H9 (cell line): ENCODE data around the gene PPFIBP1. TPM values are rescaled to one million over a fixed set of nuclear protein-coding genes. Genes with fewer than 3 reads are reported as not detected.

Experiments used
- DNase-seq: peaks from one replicate; pipeline ENCODE4 v3.0.0-alpha.2; 2017
- H2AFZ ChIP-seq: one replicate; pipeline ENCODE4 v1.6.1; 2013; ENCODE audit warnings: mild to moderate bottlenecking, low read length, control low read depth, moderate library complexity
- H2AK5ac ChIP-seq: 2 replicates; pipeline ENCODE4 v1.6.1; 2013; ENCODE audit warnings: low read length, control low read depth, mixed read lengths; ENCODE audit not compliant: insufficient read length
- H2BK120ac ChIP-seq: one replicate; pipeline ENCODE4 v1.6.1; 2013; ENCODE audit warnings: low read depth, mild to moderate bottlenecking, low read length, control low read depth, inconsistent platforms; ENCODE audit not compliant: poor library complexity, severe bottlenecking
- H2BK12ac ChIP-seq: 2 replicates; pipeline ENCODE4 v1.6.1; 2013; ENCODE audit warnings: low read length, control low read depth, mixed read lengths, low read depth; ENCODE audit not compliant: insufficient read length
- H2BK15ac ChIP-seq: 2 replicates; pipeline ENCODE4 v1.6.1; 2013; ENCODE audit warnings: low read depth, low read length, control low read depth
- H2BK20ac ChIP-seq: one replicate; pipeline ENCODE4 v1.6.1; 2013; ENCODE audit warnings: low read depth, mild to moderate bottlenecking, low read length, control low read depth, inconsistent platforms; ENCODE audit not compliant: poor library complexity, severe bottlenecking
- H2BK5ac ChIP-seq: 2 replicates; pipeline ENCODE4 v1.6.1; 2013; ENCODE audit warnings: low read length, control low read depth, mixed read lengths; ENCODE audit not compliant: insufficient read length
- H3K14ac ChIP-seq: 2 replicates; pipeline ENCODE4 v1.6.1; 2013; ENCODE audit warnings: low read length, control low read depth; ENCODE audit not compliant: insufficient read depth
- H3K18ac ChIP-seq: 2 replicates; pipeline ENCODE4 v1.6.1; 2013; ENCODE audit warnings: low read depth, mild to moderate bottlenecking, mixed read lengths, low read length, control low read depth; ENCODE audit not compliant: insufficient read length
- H3K23ac ChIP-seq: 2 replicates; pipeline ENCODE4 v1.6.1; 2013; ENCODE audit warnings: low read length, control low read depth, mixed read lengths, low read depth; ENCODE audit not compliant: insufficient read length
- H3K23me2 ChIP-seq: 2 replicates; pipeline ENCODE4 v1.6.1; 2013; ENCODE audit warnings: low read depth, mild to moderate bottlenecking, mixed read lengths, low read length, control low read depth; ENCODE audit not compliant: insufficient read length, poor library complexity, severe bottlenecking
- H3K27ac ChIP-seq: 2 replicates; pipeline ENCODE4 v1.5.1; 2013; ENCODE audit warnings: low read length, control low read depth, mixed read lengths, low read depth; ENCODE audit not compliant: insufficient read length
- H3K27me3 ChIP-seq: 2 replicates; pipeline ENCODE4 v1.6.1; 2013; ENCODE audit warnings: low read length, control low read depth, inconsistent platforms; ENCODE audit not compliant: insufficient read depth
- H3K4ac ChIP-seq: 2 replicates; pipeline ENCODE4 v1.6.1; 2013; ENCODE audit warnings: low read depth, mild to moderate bottlenecking, control low read depth, inconsistent platforms, low read length, moderate library complexity
- H3K4me1 ChIP-seq: 2 replicates; pipeline ENCODE4 v1.6.1; 2013; ENCODE audit warnings: low read length, control low read depth, inconsistent platforms; ENCODE audit not compliant: insufficient read depth
- H3K4me2 ChIP-seq: 2 replicates; pipeline ENCODE4 v1.6.1; 2013; ENCODE audit warnings: low read length, control low read depth, mixed read lengths; ENCODE audit not compliant: insufficient read length, insufficient read depth
- H3K56ac ChIP-seq: 2 replicates; pipeline ENCODE4 v1.6.1; 2013; ENCODE audit warnings: low read depth, mild to moderate bottlenecking, mixed read lengths, low read length, control low read depth; ENCODE audit not compliant: insufficient read length
- H3K79me1 ChIP-seq: 2 replicates; pipeline ENCODE4 v1.6.1; 2013; ENCODE audit warnings: low read depth, mild to moderate bottlenecking, moderate library complexity, low read length, control low read depth, inconsistent platforms; ENCODE audit not compliant: insufficient read depth, poor library complexity, severe bottlenecking
- H3K79me2 ChIP-seq: 2 replicates; pipeline ENCODE4 v1.6.1; 2013; ENCODE audit warnings: low read length, control low read depth, inconsistent platforms; ENCODE audit not compliant: insufficient read depth
- H3K9ac ChIP-seq: 2 replicates; pipeline ENCODE4 v1.6.1; 2013; ENCODE audit warnings: low read length, control low read depth, mixed read lengths; ENCODE audit not compliant: insufficient read length; ENCODE audit errors: extremely low read depth
- H3K9me3 ChIP-seq: one replicate; pipeline ENCODE4 v1.6.1; 2013; ENCODE audit warnings: low read depth, low read length, inconsistent platforms; ENCODE audit not compliant: control insufficient read depth
- H3T11ph ChIP-seq: one replicate; pipeline ENCODE4 v1.6.1; 2013; ENCODE audit warnings: mild to moderate bottlenecking, low read length, control low read depth, inconsistent platforms
- H4K20me1 ChIP-seq: one replicate; pipeline ENCODE4 v1.6.1; 2013; ENCODE audit not compliant: control insufficient read depth, insufficient read length, insufficient read depth
- H4K5ac ChIP-seq: 2 replicates; pipeline ENCODE4 v1.6.1; 2013; ENCODE audit warnings: low read depth, mild to moderate bottlenecking, mixed read lengths, low read length, control low read depth; ENCODE audit not compliant: insufficient read length
- H4K8ac ChIP-seq: replicated peaks from 2 replicates; pipeline ENCODE4 v1.6.1; 2013; ENCODE audit warnings: low read length, control low read depth, mixed read lengths, low read depth; ENCODE audit not compliant: insufficient read length
- H4K91ac ChIP-seq: 2 replicates; pipeline ENCODE4 v1.6.1; 2013; ENCODE audit warnings: low read depth, mild to moderate bottlenecking, moderate library complexity, mixed read lengths, low read length, control low read depth; ENCODE audit not compliant: insufficient read length
- H3K27ac Mint-ChIP-seq, 3 experiments: 2 replicates in 2 of 3; 3 replicates in 1 of 3; pipeline ENCODE4 v1.8.0; 2020 to 2021; ENCODE audit warnings: mixed read lengths in 3 of 3, mild to moderate bottlenecking in 1 of 3, moderate library complexity in 1 of 3
- H3K27me3 Mint-ChIP-seq: 2 replicates; pipeline ENCODE4 v1.8.0; 2021; ENCODE audit warnings: low read depth, mild to moderate bottlenecking, moderate library complexity, mixed read lengths
- H3K36me3 Mint-ChIP-seq, 3 experiments: 2 replicates in 2 of 3; 3 replicates in 1 of 3; pipeline ENCODE4 v1.8.0; 2020 to 2021; ENCODE audit warnings: low read depth in 3 of 3, mixed read lengths in 3 of 3; ENCODE audit not compliant: insufficient read depth in 1 of 3
- H3K4me1 Mint-ChIP-seq, 2 experiments: 2 replicates each; pipeline ENCODE4 v1.8.0; 2020; ENCODE audit warnings: mixed read lengths in 2 of 2
- H3K4me3 Mint-ChIP-seq, 2 experiments: 2 replicates in 1 of 2; 3 replicates in 1 of 2; pipeline ENCODE4 v1.8.0; 2020 to 2021; ENCODE audit warnings: mild to moderate bottlenecking in 2 of 2, mixed read lengths in 2 of 2, moderate library complexity in 1 of 2
- H3K9me3 Mint-ChIP-seq, 2 experiments: 2 replicates in 1 of 2; 3 replicates in 1 of 2; pipeline ENCODE4 v1.8.0; 2020; ENCODE audit warnings: mild to moderate bottlenecking in 2 of 2, mixed read lengths in 2 of 2, moderate library complexity in 1 of 2
- CTCF ChIP-seq: fragments of 200-600 bp; sonication (generic); conservative IDR thresholded peaks from 3 replicates; pipeline ENCODE4 v1.8.0; 2021; ENCODE audit warnings: antibody characterized with exemption, mild to moderate bottlenecking
- WGBS: extraction: QIAGEN DNeasy Blood & Tissue Kit; methylation state at CpG from one replicate; pipeline ENCODE4 v1.1.7; 2013; ENCODE audit warnings: missing lambda C conversion rate, low lambda C conversion rate, mixed read lengths; ENCODE audit not compliant: insufficient read length; ENCODE audit errors: extremely low coverage; 5-methylcytosine and 5-hydroxymethylcytosine counted together
- total RNA-seq: library from RNA; stranded (reverse); gene quantifications from 2 replicates; pipeline ENCODE4 v1.2.1, GENCODE V29; 2021

The PPFIBP1 gene
- total RNA-seq, 1 experiment from 2014 or later = 29.2 TPM

GRCh38 chr12:27703720-27704452, 179.9 kb downstream of the PPFIBP1 start:
- Mint-ChIP-seq H3K4me1 (peaks cover 2 to 4% of the 10 kb centered on the region in 2 experiments; a peak in 1 of 4 replicates), H3K27me3 (no peaks in the 10 kb centered on the region; the same call in 1 of the 2 replicates), H3K4me3 (no peak overlapping the region), H3K27ac (no peak overlapping the region), H3K9me3 (0 out of 5 replicates have a peak, but pooled peaks cover 0 to under 1% of the 10 kb centered on the region in 2 experiments), H3K36me3 (no peaks in the 10 kb centered on the region)
- H2BK12ac ChIP-seq = no peak overlapping the region
- H3K4ac ChIP-seq = no peak overlapping the region
- H3K23ac ChIP-seq = no peak overlapping the region
- WGBS = no CpG with 5 or more reads among the region's 4 CpGs
- no peak overlapping the region for H2AK5ac ChIP-seq
- H3K9me3 ChIP-seq = no peaks in the 10 kb centered on the region
- H3K79me1 ChIP-seq = no peaks in the 10 kb centered on the region
- no peak overlapping the region for H2BK20ac ChIP-seq
- H3K14ac ChIP-seq = no peak overlapping the region
- H2BK120ac ChIP-seq = no peak overlapping the region
- no peaks in the 10 kb centered on the region for H3K79me2 ChIP-seq
- H3K9ac ChIP-seq = no peak overlapping the region
- no peaks in the 10 kb centered on the region for H4K20me1 ChIP-seq
- H3K56ac ChIP-seq = no peak overlapping the region
- no peak overlapping the region for H2BK15ac ChIP-seq
- no peak overlapping the region for H4K91ac ChIP-seq
- TF ChIP-seq CTCF = peak; percentile 98
- no peaks in the 10 kb centered on the region for H3K4me1 ChIP-seq
- DNase-seq = peak; percentile 82
- H2BK5ac ChIP-seq = no peak overlapping the region
- H3K27me3 ChIP-seq = no peaks in the 10 kb centered on the region
- H4K5ac ChIP-seq = no peak overlapping the region
- H4K8ac ChIP-seq = no peak overlapping the region
- H3K4me2 ChIP-seq = no peak overlapping the region
- H3K27ac ChIP-seq = no peak overlapping the region
- H3K18ac ChIP-seq = no peak overlapping the region
- H2AFZ ChIP-seq = no peak overlapping the region
- no peaks in the 10 kb centered on the region for H3K23me2 ChIP-seq
- H3T11ph ChIP-seq = no peak overlapping the region
